ENCODE data around the gene PTGER1. TPM values are rescaled to one million over a fixed set of nuclear protein-coding genes. Genes with fewer than 3 reads are reported as not detected.
A peak's percentile ranks its signal among the peaks of the same experiment; 100 is the strongest.

PTGER1 gene
- total and polyA plus RNA-seq, 2 experiments from 2014 or later: 0.57 TPM; not detected in 1

DNA sequence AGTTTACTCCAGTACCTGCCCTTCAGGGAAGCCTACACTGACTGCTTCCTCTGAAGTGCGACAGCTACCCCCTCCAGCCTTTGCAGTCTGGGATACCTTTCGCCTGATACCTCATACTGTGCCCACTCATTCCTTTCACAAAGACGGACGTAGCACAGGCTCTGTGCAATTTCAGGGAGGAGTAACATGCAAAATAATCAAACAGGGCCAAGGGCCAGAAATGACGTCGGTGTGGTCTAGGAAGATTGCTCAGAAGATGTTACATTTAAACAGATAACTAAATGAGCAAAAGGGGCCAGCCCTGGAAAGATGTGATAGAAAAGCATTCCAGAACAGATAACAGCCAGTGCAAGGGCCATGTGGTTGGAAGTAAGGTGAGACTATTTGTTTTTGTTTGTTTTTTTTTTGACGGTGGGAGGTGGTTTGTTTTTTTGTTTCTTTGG, 49.4 kb downstream of the PTGER1 start:
- no peak overlapping the region for H3K27ac ChIP-seq (ENCODE audit: low read depth)
- no peaks in the 10 kb centered on the region; the same call in 1 of the 2 replicates for H3K4me1 ChIP-seq (ENCODE audit: insufficient read depth)
- no peaks in the 10 kb centered on the region for H3K9me3 Mint-ChIP-seq
- no peak overlapping the region for H3K27ac Mint-ChIP-seq
- peak; percentile 77 for ATAC-seq
- peaks cover 9% of the 10 kb centered on the region; the same call in 1 of the 2 replicates for H3F3A ChIP-seq (replicated peaks; ENCODE audit: low read depth)
- no peaks in the 10 kb centered on the region for H3K27me3 ChIP-seq (ENCODE audit: insufficient read depth)
- no peaks in the 10 kb centered on the region for H3K79me2 ChIP-seq (replicated peaks; ENCODE audit: insufficient read depth)
- H3K36me3 Mint-ChIP-seq (ENCODE audit: low read depth): no peaks in the 10 kb centered on the region
- H3K9me2 ChIP-seq (ENCODE audit: insufficient read depth): 0 out of 2 replicates have a peak, but pooled peaks cover 5% of the 10 kb centered on the region
- H4K20me1 ChIP-seq (replicated peaks; ENCODE audit: insufficient read depth): no peaks in the 10 kb centered on the region
- no peaks in the 10 kb centered on the region for H3K36me3 ChIP-seq (ENCODE audit: insufficient read depth)
- DNase-seq (ENCODE audit: low spot score): no peak
- H3K4me2 ChIP-seq: no peak overlapping the region
- H3K4me1 Mint-ChIP-seq: peaks cover 4% of the 10 kb centered on the region; the same call in 2 of the 3 replicates
- H3K4me3 ChIP-seq: no peak overlapping the region
- TF ChIP-seq JUNB (IDR thresholded peaks at IDR 0.05; ENCODE audit: unreplicated experiment) (no peak), POLR2AphosphoS5 (IDR thresholded peaks at IDR 0.05; ENCODE audit: low read depth) (no peak), EZH2phosphoT487 (IDR thresholded peaks at IDR 0.05; ENCODE audit: unreplicated experiment) (no peak), NANOG (IDR thresholded peaks at IDR 0.05; ENCODE audit: borderline replicate concordance) (no peak)
- TF ChIP-seq, protein P1, sequence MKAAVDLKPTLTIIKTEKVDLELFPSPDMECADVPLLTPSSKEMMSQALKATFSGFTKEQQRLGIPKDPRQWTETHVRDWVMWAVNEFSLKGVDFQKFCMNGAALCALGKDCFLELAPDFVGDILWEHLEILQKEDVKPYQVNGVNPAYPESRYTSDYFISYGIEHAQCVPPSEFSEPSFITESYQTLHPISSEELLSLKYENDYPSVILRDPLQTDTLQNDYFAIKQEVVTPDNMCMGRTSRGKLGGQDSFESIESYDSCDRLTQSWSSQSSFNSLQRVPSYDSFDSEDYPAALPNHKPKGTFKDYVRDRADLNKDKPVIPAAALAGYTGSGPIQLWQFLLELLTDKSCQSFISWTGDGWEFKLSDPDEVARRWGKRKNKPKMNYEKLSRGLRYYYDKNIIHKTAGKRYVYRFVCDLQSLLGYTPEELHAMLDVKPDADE (IDR thresholded peaks at IDR 0.05): no peak
- no peak overlapping the region for H3K4me3 Mint-ChIP-seq
- peaks cover 3% of the 10 kb centered on the region for H3K27me3 Mint-ChIP-seq (ENCODE audit: insufficient read depth, low read depth, poor library complexity)
- H2AFZ ChIP-seq: peak overlapping the region; percentile 90

Small RNAs within 50 kb of the gene (small RNA-seq; reads per million reads assigned to genes)
- not detected for gene SNRPGP15 (ENCODE audit: low replicate concordance)

Other genes with a start within 250 kb of the PTGER1 start
- 1.5 and 5.5 TPM in 2 replicates for gene ADGRE5, start 93.9 kb downstream of the PTGER1 start, total RNA-seq (2014; rRNA removed; shearing (Covaris generic))
- 1.4 and 2.1 TPM in 2 replicates for gene ADGRE5, start 93.9 kb downstream of the PTGER1 start, polyA plus RNA-seq (2016; fragmentation: Nextera tagmentation; extraction: Ambion mirVana)
- 156 and 196 TPM in 2 replicates for gene DDX39A, start 56.0 kb downstream of the PTGER1 start, total RNA-seq (2014; rRNA removed; shearing (Covaris generic))
- 185 and 195 TPM in 2 replicates for gene DDX39A, start 56.0 kb downstream of the PTGER1 start, polyA plus RNA-seq (2016; fragmentation: Nextera tagmentation; extraction: Ambion mirVana)
- 147 and 201 TPM in 2 replicates for gene PKN1, start 42.0 kb downstream of the PTGER1 start, total RNA-seq (2014; rRNA removed; shearing (Covaris generic))
- 86.8 and 106 TPM in 2 replicates for gene PKN1, start 42.0 kb downstream of the PTGER1 start, polyA plus RNA-seq (2016; fragmentation: Nextera tagmentation; extraction: Ambion mirVana)
- 92.3 and 106 TPM in 2 replicates for gene GIPC1, start 20.8 kb upstream of the PTGER1 start, total RNA-seq (2014; rRNA removed; shearing (Covaris generic))
- gene GIPC1, start 20.8 kb upstream of the PTGER1 start, polyA plus RNA-seq (2016; fragmentation: Nextera tagmentation; extraction: Ambion mirVana): 50.9 and 51.6 TPM in 2 replicates
- gene DNAJB1, start 43.0 kb upstream of the PTGER1 start, total RNA-seq (2014; rRNA removed; shearing (Covaris generic)): 53.3 TPM in 2 replicates
- 43.2 and 44.0 TPM in 2 replicates for gene DNAJB1, start 43.0 kb upstream of the PTGER1 start, polyA plus RNA-seq (2016; fragmentation: Nextera tagmentation; extraction: Ambion mirVana)
- 104 and 107 TPM in 2 replicates for gene TECR, start 54.2 kb upstream of the PTGER1 start, total RNA-seq (2014; rRNA removed; shearing (Covaris generic))
- 268 and 277 TPM in 2 replicates for gene TECR, start 54.2 kb upstream of the PTGER1 start, polyA plus RNA-seq (2016; fragmentation: Nextera tagmentation; extraction: Ambion mirVana)
- 289 and 398 TPM in 2 replicates for gene NDUFB7, start 96.7 kb upstream of the PTGER1 start, total RNA-seq (2014; rRNA removed; shearing (Covaris generic))
- 463 and 501 TPM in 2 replicates for gene NDUFB7, start 96.7 kb upstream of the PTGER1 start, polyA plus RNA-seq (2016; fragmentation: Nextera tagmentation; extraction: Ambion mirVana)
- gene CLEC17A, start 107.7 kb upstream of the PTGER1 start, total RNA-seq (2014; rRNA removed; shearing (Covaris generic)): 0.17 TPM in 1 of 2 replicates, not detected in the other
- gene CLEC17A, start 107.7 kb upstream of the PTGER1 start, polyA plus RNA-seq (2016; fragmentation: Nextera tagmentation; extraction: Ambion mirVana): 0.21 TPM in 1 of 2 replicates, not detected in the other
- not detected in 2 replicates for gene ADGRE3, start 199.5 kb upstream of the PTGER1 start, total RNA-seq (2014; rRNA removed; shearing (Covaris generic))
- not detected in 2 replicates for gene ADGRE3, start 199.5 kb upstream of the PTGER1 start, polyA plus RNA-seq (2016; fragmentation: Nextera tagmentation; extraction: Ambion mirVana)
- 9.1 and 21.6 TPM in 2 replicates for gene ZNF333, start 214.7 kb upstream of the PTGER1 start, total RNA-seq (2014; rRNA removed; shearing (Covaris generic))
- 4.3 and 7.2 TPM in 2 replicates for gene ZNF333, start 214.7 kb upstream of the PTGER1 start, polyA plus RNA-seq (2016; fragmentation: Nextera tagmentation; extraction: Ambion mirVana)

Measured in GM23338 (cell line).